ENCODE measurements around the gene ANAPC1. TPM values are rescaled to one million over a fixed set of nuclear protein-coding genes. Genes with fewer than 3 reads are reported as not detected.
"Not testable (repeated sequence)": the region's sequence is repeated elsewhere in the genome, so short reads cannot be mapped to it uniquely, and the experiment has no call there.

Gene ANAPC1
- total RNA-seq, 1 donor from 2014 or later = 44.3 TPM

GRCh38 chr2:111768266-111769190 lies 115.5 kb downstream of the ANAPC1 start:
- H3K4me1 Mint-ChIP-seq (ENCODE audit: unreplicated experiment); H3K27ac Mint-ChIP-seq (ENCODE audit: unreplicated experiment); H3K4me3 Mint-ChIP-seq (ENCODE audit: unreplicated experiment); H3K9me3 Mint-ChIP-seq (ENCODE audit: unreplicated experiment); DNase-seq (ENCODE audit: low spot score); H3K27me3 Mint-ChIP-seq (ENCODE audit: unreplicated experiment); H3K36me3 Mint-ChIP-seq (ENCODE audit: low read depth, unreplicated experiment): not testable (repeated sequence)

- H3K36me3 Mint-ChIP-seq (ENCODE audit: low read depth, unreplicated experiment); H3K27me3 Mint-ChIP-seq (ENCODE audit: unreplicated experiment); DNase-seq (ENCODE audit: low spot score); H3K4me1 Mint-ChIP-seq (ENCODE audit: unreplicated experiment); H3K9me3 Mint-ChIP-seq (ENCODE audit: unreplicated experiment); H3K4me3 Mint-ChIP-seq (ENCODE audit: unreplicated experiment); H3K27ac Mint-ChIP-seq (ENCODE audit: unreplicated experiment): not testable (repeated sequence)
Measured at GRCh38 chr2:111767087-111767486, 116.9 kb downstream of the ANAPC1 start.

DNA sequence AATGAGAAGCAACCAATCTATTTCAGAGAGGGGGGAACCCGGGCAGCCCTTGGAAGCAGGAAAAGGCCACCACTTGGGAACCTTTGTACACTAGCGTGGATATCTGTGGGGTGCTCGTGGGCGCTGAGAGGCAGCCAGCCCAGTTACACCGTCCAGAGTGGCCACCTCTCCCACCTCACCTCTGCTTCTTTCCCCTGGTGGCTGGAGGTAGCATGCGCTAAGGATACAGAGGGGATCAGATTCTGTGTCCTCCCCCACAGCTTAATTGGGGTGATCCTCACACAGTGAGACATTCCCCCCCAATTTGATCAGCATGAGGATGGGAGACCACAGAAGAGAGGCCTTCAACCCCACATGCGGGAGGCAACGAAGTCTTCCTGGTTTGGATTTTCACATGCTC lies 117.7 kb downstream of the ANAPC1 start:
- DNase-seq (ENCODE audit: low spot score); H3K36me3 Mint-ChIP-seq (ENCODE audit: low read depth, unreplicated experiment); H3K4me1 Mint-ChIP-seq (ENCODE audit: unreplicated experiment); H3K9me3 Mint-ChIP-seq (ENCODE audit: unreplicated experiment); H3K4me3 Mint-ChIP-seq (ENCODE audit: unreplicated experiment); H3K27ac Mint-ChIP-seq (ENCODE audit: unreplicated experiment); H3K27me3 Mint-ChIP-seq (ENCODE audit: unreplicated experiment): not testable (repeated sequence)

DNA sequence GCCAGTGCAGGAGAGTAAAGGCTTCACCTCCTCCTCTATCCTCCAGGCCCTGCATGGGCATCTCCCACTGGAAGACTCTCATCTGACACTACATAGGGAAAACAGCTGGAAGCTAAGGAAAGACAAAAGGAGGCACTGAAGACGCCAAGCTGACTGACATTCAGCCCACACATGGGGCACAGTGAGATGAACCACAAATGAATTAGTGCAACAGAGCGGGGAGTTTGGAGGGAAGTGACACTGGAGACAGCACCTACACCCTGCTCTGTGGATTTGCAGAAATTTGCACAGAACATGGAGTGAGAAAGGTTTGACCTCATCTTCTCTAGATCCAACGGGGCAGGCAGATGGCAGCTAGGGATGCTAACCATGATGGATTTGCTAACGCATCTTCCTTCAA lies 119.8 kb downstream of the ANAPC1 start:
- H3K4me1 Mint-ChIP-seq (ENCODE audit: unreplicated experiment); DNase-seq (ENCODE audit: low spot score); H3K9me3 Mint-ChIP-seq (ENCODE audit: unreplicated experiment); H3K4me3 Mint-ChIP-seq (ENCODE audit: unreplicated experiment); H3K27me3 Mint-ChIP-seq (ENCODE audit: unreplicated experiment); H3K36me3 Mint-ChIP-seq (ENCODE audit: low read depth, unreplicated experiment); H3K27ac Mint-ChIP-seq (ENCODE audit: unreplicated experiment): not testable (repeated sequence)

DNA sequence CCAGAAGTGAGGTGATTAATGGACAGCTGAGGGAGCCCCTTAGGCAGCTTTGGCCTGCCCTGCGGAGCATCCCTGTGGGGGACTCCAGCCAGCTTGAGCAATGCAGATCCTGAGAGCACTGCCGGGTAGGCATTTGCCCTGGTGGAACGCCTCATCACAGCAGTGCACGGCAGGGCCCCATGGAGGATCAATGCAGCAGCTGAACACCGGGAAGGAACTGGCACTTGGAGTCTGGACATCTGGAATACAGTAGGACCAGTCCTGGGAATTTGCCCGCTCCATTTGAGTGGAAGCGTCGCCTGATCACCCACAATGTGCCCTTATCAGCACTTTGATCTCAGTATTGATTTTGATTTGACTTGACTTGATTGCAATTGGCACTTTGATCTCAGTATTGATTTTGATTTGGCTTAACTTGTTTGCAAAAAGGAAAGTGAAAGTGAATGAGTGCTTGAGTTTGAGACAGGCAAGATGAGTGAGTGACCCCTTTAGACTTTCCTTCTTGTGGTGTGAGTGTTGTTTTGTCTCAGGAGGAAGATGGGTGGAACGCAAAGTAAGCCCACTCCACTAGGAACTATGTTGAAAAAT lies 123.2 kb downstream of the ANAPC1 start:
- not testable (repeated sequence) for H3K4me1 Mint-ChIP-seq (ENCODE audit: unreplicated experiment); DNase-seq (ENCODE audit: low spot score); H3K4me3 Mint-ChIP-seq (ENCODE audit: unreplicated experiment); H3K9me3 Mint-ChIP-seq (ENCODE audit: unreplicated experiment); H3K27me3 Mint-ChIP-seq (ENCODE audit: unreplicated experiment); H3K27ac Mint-ChIP-seq (ENCODE audit: unreplicated experiment); H3K36me3 Mint-ChIP-seq (ENCODE audit: low read depth, unreplicated experiment)

GRCh38 chr2:111752533-111752932 lies 131.5 kb downstream of the ANAPC1 start:
- H3K27me3 Mint-ChIP-seq (ENCODE audit: unreplicated experiment); H3K9me3 Mint-ChIP-seq (ENCODE audit: unreplicated experiment); DNase-seq (ENCODE audit: low spot score); H3K4me3 Mint-ChIP-seq (ENCODE audit: unreplicated experiment); H3K4me1 Mint-ChIP-seq (ENCODE audit: unreplicated experiment); H3K27ac Mint-ChIP-seq (ENCODE audit: unreplicated experiment); H3K36me3 Mint-ChIP-seq (ENCODE audit: low read depth, unreplicated experiment): not testable (repeated sequence)

DNA sequence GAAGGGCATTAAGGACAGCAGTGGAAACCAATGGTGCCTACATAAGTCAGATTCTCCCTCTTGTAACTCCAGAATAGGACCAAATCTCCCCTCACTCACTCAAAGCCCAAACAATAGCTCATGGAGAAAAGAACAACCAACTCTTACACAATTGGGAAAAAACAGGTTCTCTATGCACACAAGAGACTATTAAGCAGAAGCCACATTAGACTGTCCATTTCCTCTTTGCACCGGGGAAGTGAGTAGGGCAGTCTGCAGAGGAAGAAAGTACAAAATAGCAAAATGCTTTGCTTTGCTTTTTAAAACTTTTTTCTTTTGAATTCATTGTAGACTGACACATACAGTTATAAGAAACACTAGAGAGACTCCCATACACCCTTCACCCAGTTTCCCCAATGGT lies 133.4 kb downstream of the ANAPC1 start:
- not testable (repeated sequence) for H3K27ac Mint-ChIP-seq (ENCODE audit: unreplicated experiment); H3K4me1 Mint-ChIP-seq (ENCODE audit: unreplicated experiment); H3K4me3 Mint-ChIP-seq (ENCODE audit: unreplicated experiment); H3K9me3 Mint-ChIP-seq (ENCODE audit: unreplicated experiment); DNase-seq (ENCODE audit: low spot score); H3K36me3 Mint-ChIP-seq (ENCODE audit: low read depth, unreplicated experiment); H3K27me3 Mint-ChIP-seq (ENCODE audit: unreplicated experiment)

DNA sequence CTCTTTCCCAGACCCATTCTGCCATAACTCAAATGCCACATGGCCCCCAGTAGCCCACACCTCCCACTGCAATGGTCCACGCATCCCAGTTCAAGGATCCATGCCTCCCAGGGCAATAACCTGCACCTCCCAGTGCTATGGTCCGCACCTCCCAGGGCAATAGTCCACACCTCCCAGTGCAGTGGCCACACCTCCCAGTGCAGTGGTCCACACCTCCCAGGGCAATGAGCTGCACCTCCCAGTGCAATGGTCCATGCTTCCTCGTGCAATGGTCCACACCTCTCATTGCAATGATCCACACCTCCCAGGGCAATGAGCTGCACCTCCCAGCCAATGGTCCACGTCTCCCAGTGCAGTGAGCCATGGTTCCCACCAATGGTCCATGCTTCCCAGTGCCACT lies 135.6 kb downstream of the ANAPC1 start:
- H3K27ac Mint-ChIP-seq (ENCODE audit: unreplicated experiment); H3K4me1 Mint-ChIP-seq (ENCODE audit: unreplicated experiment); DNase-seq (ENCODE audit: low spot score); H3K27me3 Mint-ChIP-seq (ENCODE audit: unreplicated experiment); H3K9me3 Mint-ChIP-seq (ENCODE audit: unreplicated experiment); H3K36me3 Mint-ChIP-seq (ENCODE audit: low read depth, unreplicated experiment); H3K4me3 Mint-ChIP-seq (ENCODE audit: unreplicated experiment): not testable (repeated sequence)
